Measurements from ENCODE around the gene IER5L.
"Not testable (repeated sequence)": the region's sequence is repeated elsewhere in the genome, so short reads cannot be mapped to it uniquely, and the experiment has no call there.

IER5L gene

GRCh38 chr9:129138144-129138462, 40.0 kb downstream of the IER5L start:
- no peak for DNase-seq

GRCh38 chr9:129137292-129138143, 40.5 kb downstream of the IER5L start:
- no peak for DNase-seq

- DNase-seq: no peak
These were observed 41.5 kb downstream of the IER5L start for GRCh38 chr9:129136446-129137035.

- no peak for DNase-seq
These were observed 42.6 kb downstream of the IER5L start for GRCh38 chr9:129135476-129135875.

- no peak for DNase-seq
These were observed 45.0 kb downstream of the IER5L start for GRCh38 chr9:129133082-129133481.

- no peak for DNase-seq
These were observed 46.5 kb downstream of the IER5L start for GRCh38 chr9:129131300-129132145.

GRCh38 chr9:129130791-129131190, 47.3 kb downstream of the IER5L start:
- DNase-seq: no peak

GRCh38 chr9:129130271-129130670, 47.8 kb downstream of the IER5L start:
- DNase-seq: not testable (repeated sequence)

GRCh38 chr9:129128689-129129088, 49.4 kb downstream of the IER5L start:
- DNase-seq: no peak

GRCh38 chr9:129126749-129127618, 51.1 kb downstream of the IER5L start:
- DNase-seq: no peak

Data from NCI-H510A (cell line).